Measurements from ENCODE around the gene GRIK4. TPM values are rescaled to one million over a fixed set of nuclear protein-coding genes. Genes with fewer than 3 reads are reported as not detected.

The GRIK4 gene
- polyA plus RNA-seq, 1 of the 3 experiments (the other 2 are of a cell fraction), result 0.03 TPM

DNA sequence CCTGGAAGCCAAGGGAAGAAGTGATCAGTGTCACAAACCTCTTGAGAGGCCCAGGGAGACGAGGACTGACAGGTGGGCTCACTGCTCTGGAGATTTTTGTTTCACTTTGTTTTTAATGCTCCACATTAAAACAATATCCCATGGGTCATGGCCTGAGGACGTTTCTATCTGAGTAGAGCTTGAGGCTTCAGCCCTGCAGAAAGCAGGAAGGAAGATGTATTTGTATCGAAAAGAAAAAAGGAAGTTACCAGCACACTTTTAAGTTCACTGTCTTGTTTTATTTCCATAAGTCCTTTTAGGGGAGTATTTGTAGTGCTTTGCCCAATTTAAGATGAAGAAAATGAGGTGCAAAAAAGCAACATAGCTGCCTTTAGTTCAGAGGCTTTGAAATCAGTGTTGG, 191.1 kb downstream of the GRIK4 start:
- ChIA-PET CTCF (interaction anchor here (3.8 kb wide), 1 partner anchor 17 kb away, joined by 14 read pairs; no protein-coding TSS in a partner anchor), POLR2A (no interaction called here)
- TF ChIP-seq, protein P1, sequence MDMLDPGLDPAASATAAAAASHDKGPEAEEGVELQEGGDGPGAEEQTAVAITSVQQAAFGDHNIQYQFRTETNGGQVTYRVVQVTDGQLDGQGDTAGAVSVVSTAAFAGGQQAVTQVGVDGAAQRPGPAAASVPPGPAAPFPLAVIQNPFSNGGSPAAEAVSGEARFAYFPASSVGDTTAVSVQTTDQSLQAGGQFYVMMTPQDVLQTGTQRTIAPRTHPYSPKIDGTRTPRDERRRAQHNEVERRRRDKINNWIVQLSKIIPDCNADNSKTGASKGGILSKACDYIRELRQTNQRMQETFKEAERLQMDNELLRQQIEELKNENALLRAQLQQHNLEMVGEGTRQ (IDR thresholded peaks at IDR 0.05; ENCODE audit: borderline replicate concordance, low read depth, low read length), result no peak
- TF ChIP-seq GATA2 (CRISPR knock-in tag; IDR thresholded peaks at IDR 0.05), result no peak
- no peak for TF ChIP-seq ELF1 (IDR thresholded peaks at IDR 0.05)
- TF ChIP-seq MEF2A (IDR thresholded peaks at IDR 0.05; ENCODE audit: borderline replicate concordance, low read depth), result no peak
- no peak for DNase-seq
- no peak overlapping the region for H3K4me3 ChIP-seq (ENCODE audit: low read depth in 2 of 2, low read length in 1 of 2)
- H3K4me2 ChIP-seq, result no peak overlapping the region
- no peak overlapping the region for H2AFZ ChIP-seq (ENCODE audit: low read depth)
- H3K27ac ChIP-seq (ENCODE audit: low read depth in 2 of 2, low read length in 1 of 2), result no peak overlapping the region
- H3F3A ChIP-seq (replicated peaks; ENCODE audit: insufficient read depth), result no peaks in the 10 kb centered on the region
- no peaks in the 10 kb centered on the region for H3K9me2 ChIP-seq
- H3K9ac ChIP-seq, result no peak overlapping the region
- no peaks in the 10 kb centered on the region for H4K20me1 ChIP-seq (ENCODE audit: insufficient read depth)
- no peaks in the 10 kb centered on the region for H3K79me2 ChIP-seq (ENCODE audit: insufficient read depth)
- no peaks in the 10 kb centered on the region for H3K9me3 ChIP-seq
- H3K4me1 ChIP-seq (ENCODE audit: control insufficient read depth in 1 of 2, insufficient read depth in 2 of 2, low read depth in 1 of 2, low read length in 1 of 2), result no peaks in the 10 kb centered on the region; a peak in 1 of 4 replicates
- no peaks in the 10 kb centered on the region for H3K36me3 ChIP-seq (replicated peaks in 1 of 2; ENCODE audit: control insufficient read depth in 1 of 2, insufficient read depth in 2 of 2, low read length in 1 of 2)
- 18% methylated on average over 3 of the region's 3 CpGs for WGBS (ENCODE audit: low lambda C conversion rate)
- no peaks in the 10 kb centered on the region for H3K27me3 ChIP-seq (ENCODE audit: insufficient read depth)

- Histone ChIP-seq H3K4me2 (no peak overlapping the region), H3K9me3 (no peaks in the 10 kb centered on the region), H3K4me3 (ENCODE audit: low read depth in 2 of 2, low read length in 1 of 2) (no peak overlapping the region), H3K9ac (no peak overlapping the region), H2AFZ (ENCODE audit: low read depth) (no peak overlapping the region), H3K79me2 (ENCODE audit: insufficient read depth) (no peaks in the 10 kb centered on the region), H4K20me1 (ENCODE audit: insufficient read depth) (no peaks in the 10 kb centered on the region), H3K27me3 (ENCODE audit: insufficient read depth) (no peaks in the 10 kb centered on the region), H3K4me1 (ENCODE audit: control insufficient read depth in 1 of 2, insufficient read depth in 2 of 2, low read depth in 1 of 2, low read length in 1 of 2) (peaks cover 0 to 2% of the 10 kb centered on the region in 2 experiments; a peak in 1 of 4 replicates), H3F3A (replicated peaks; ENCODE audit: insufficient read depth) (no peaks in the 10 kb centered on the region), H3K27ac (ENCODE audit: low read depth in 2 of 2, low read length in 1 of 2) (no peak overlapping the region), H3K9me2 (no peaks in the 10 kb centered on the region), H3K36me3 (replicated peaks in 1 of 2; ENCODE audit: control insufficient read depth in 1 of 2, insufficient read depth in 2 of 2, low read length in 1 of 2) (no peaks in the 10 kb centered on the region)
- ChIA-PET POLR2A (no interaction called here), CTCF (interaction anchor here (1.1 to 3.8 kb wide), 3 partner anchors 11 to 99 kb away, joined by 3 to 14 read pairs (median 11); no protein-coding TSS in a partner anchor)
- DNase-seq, result no peak
- TF ChIP-seq RXRA (IDR thresholded peaks at IDR 0.05; ENCODE audit: borderline replicate concordance, low read depth) (no peak), SIN3A (IDR thresholded peaks at IDR 0.05; ENCODE audit: borderline replicate concordance, low read depth, low read length) (no peak), NFIC (IDR thresholded peaks at IDR 0.05; ENCODE audit: borderline replicate concordance) (no peak), RAD21 (IDR thresholded peaks at IDR 0.05; ENCODE audit: low read length) (no peak), RCOR1 (IDR thresholded peaks at IDR 0.05; ENCODE audit: low read length) (no peak)
- WGBS (ENCODE audit: low lambda C conversion rate), result 45% methylated on average over 9 of the region's 9 CpGs
These were observed 192.0 kb downstream of the GRIK4 start for GRCh38 chr11:120703358-120704152.

- no peaks in the 10 kb centered on the region for H4K20me1 ChIP-seq (ENCODE audit: insufficient read depth)
- POLR2A ChIA-PET, result no interaction called here
- no peak for TF ChIP-seq EP300 (IDR thresholded peaks at IDR 0.05; ENCODE audit: borderline replicate concordance in 1 of 2, low read depth in 1 of 2, low read length in 1 of 2)
- no peak for TF ChIP-seq MEF2A (IDR thresholded peaks at IDR 0.05; ENCODE audit: borderline replicate concordance, low read depth)
- no peak for TF ChIP-seq RCOR1 (IDR thresholded peaks at IDR 0.05; ENCODE audit: low read length)
- no peak for TF ChIP-seq RAD21 (IDR thresholded peaks at IDR 0.05; ENCODE audit: low read length)
- no peak for TF ChIP-seq JUND (IDR thresholded peaks at IDR 0.05)
- TF ChIP-seq, protein P2, sequence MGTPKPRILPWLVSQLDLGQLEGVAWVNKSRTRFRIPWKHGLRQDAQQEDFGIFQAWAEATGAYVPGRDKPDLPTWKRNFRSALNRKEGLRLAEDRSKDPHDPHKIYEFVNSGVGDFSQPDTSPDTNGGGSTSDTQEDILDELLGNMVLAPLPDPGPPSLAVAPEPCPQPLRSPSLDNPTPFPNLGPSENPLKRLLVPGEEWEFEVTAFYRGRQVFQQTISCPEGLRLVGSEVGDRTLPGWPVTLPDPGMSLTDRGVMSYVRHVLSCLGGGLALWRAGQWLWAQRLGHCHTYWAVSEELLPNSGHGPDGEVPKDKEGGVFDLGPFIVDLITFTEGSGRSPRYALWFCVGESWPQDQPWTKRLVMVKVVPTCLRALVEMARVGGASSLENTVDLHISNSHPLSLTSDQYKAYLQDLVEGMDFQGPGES (IDR thresholded peaks at IDR 0.05; ENCODE audit: low read depth, low read length), result no peak
- TF ChIP-seq FOXM1 (IDR thresholded peaks at IDR 0.05; ENCODE audit: low read depth), result no peak
- no peak for TF ChIP-seq ZBTB33 (IDR thresholded peaks at IDR 0.05; ENCODE audit: borderline replicate concordance, low read depth)
- TF ChIP-seq, protein P1 (IDR thresholded peaks at IDR 0.05; ENCODE audit: borderline replicate concordance, low read depth, low read length), result no peak
These were observed 192.8 kb downstream of the GRIK4 start for GRCh38 chr11:120704256-120704750.

More at GRCh38 chr11:120704256-120704750, 192.8 kb downstream of the GRIK4 start:
- Histone ChIP-seq H3F3A (replicated peaks; ENCODE audit: insufficient read depth) (no peaks in the 10 kb centered on the region), H3K4me3 (ENCODE audit: low read depth in 2 of 2, low read length in 1 of 2) (no peak overlapping the region), H3K9ac (no peak overlapping the region), H2AFZ (ENCODE audit: low read depth) (no peak overlapping the region), H3K4me1 (ENCODE audit: control insufficient read depth in 1 of 2, insufficient read depth in 2 of 2, low read depth in 1 of 2, low read length in 1 of 2) (peaks cover 0 to 4% of the 10 kb centered on the region in 2 experiments; a peak in 1 of 4 replicates), H3K9me2 (no peaks in the 10 kb centered on the region), H3K9me3 (no peaks in the 10 kb centered on the region), H3K27me3 (ENCODE audit: insufficient read depth) (no peaks in the 10 kb centered on the region), H3K27ac (ENCODE audit: low read depth in 2 of 2, low read length in 1 of 2) (no peak overlapping the region), H3K36me3 (replicated peaks in 1 of 2; ENCODE audit: control insufficient read depth in 1 of 2, insufficient read depth in 2 of 2, low read length in 1 of 2) (no peaks in the 10 kb centered on the region), H3K79me2 (ENCODE audit: insufficient read depth) (no peaks in the 10 kb centered on the region), H3K4me2 (no peak overlapping the region)
- DNase-seq, result no peak
- CTCF ChIA-PET, result interaction anchor here (1.1 to 3.8 kb wide), 3 partner anchors 11 to 98 kb away, joined by 3 to 14 read pairs (median 11); no protein-coding TSS in a partner anchor
- WGBS (ENCODE audit: low lambda C conversion rate), result 12% methylated on average over 4 of the region's 4 CpGs

Data from SK-N-SH (cell line).